Amygdala (tissue), 56 donors: ENCODE measurements around the gene ADAMTSL1.

Experiments
- DNase-seq, 56 donors: peaks; one replicate each; lab custom pipeline; 2025; lab: John Stamatoyannopoulos, UW

Gene ADAMTSL1

GRCh38 chr9:18877984-18878383, 404.0 kb downstream of the ADAMTSL1 start:
- DNase-seq, result no peak

- peak in 1 of 56 donors; percentile 2 for DNase-seq
Observed at GRCh38 chr9:18881758-18882157, 407.8 kb downstream of the ADAMTSL1 start.

GRCh38 chr9:18887546-18887945, 413.6 kb downstream of the ADAMTSL1 start:
- no peak for DNase-seq

GRCh38 chr9:18888290-18888689, 414.3 kb downstream of the ADAMTSL1 start:
- no peak for DNase-seq

- no peak for DNase-seq
Observed at GRCh38 chr9:18889550-18889949, 415.6 kb downstream of the ADAMTSL1 start.

- DNase-seq, result no peak
Observed at GRCh38 chr9:18890372-18890771, 416.4 kb downstream of the ADAMTSL1 start.

- DNase-seq, result no peak
Observed at GRCh38 chr9:18891946-18892670, 418.2 kb downstream of the ADAMTSL1 start.

GRCh38 chr9:18893046-18893445, 419.1 kb downstream of the ADAMTSL1 start:
- DNase-seq, result no peak

- no peak for DNase-seq
Observed at GRCh38 chr9:18893491-18893890, 419.5 kb downstream of the ADAMTSL1 start.

GRCh38 chr9:18896004-18896403, 422.1 kb downstream of the ADAMTSL1 start:
- no peak for DNase-seq

- DNase-seq, result no peak
Observed at GRCh38 chr9:18896531-18897179, 422.7 kb downstream of the ADAMTSL1 start.

GRCh38 chr9:18903450-18903849, 429.5 kb downstream of the ADAMTSL1 start:
- DNase-seq, result no peak

GRCh38 chr9:18905028-18905882, 431.3 kb downstream of the ADAMTSL1 start:
- no peak for DNase-seq

- no peak for DNase-seq
Observed at GRCh38 chr9:18905883-18906629, 432.1 kb downstream of the ADAMTSL1 start.

- DNase-seq, result no peak
Observed at GRCh38 chr9:18906656-18907395, 432.9 kb downstream of the ADAMTSL1 start.

GRCh38 chr9:18907927-18908625, 434.1 kb downstream of the ADAMTSL1 start:
- DNase-seq, result no peak

- DNase-seq, result no peak
Observed at GRCh38 chr9:18909140-18910018, 435.4 kb downstream of the ADAMTSL1 start.

GRCh38 chr9:18910435-18910834, 436.5 kb downstream of the ADAMTSL1 start:
- DNase-seq, result no peak
